H9 (cell line): ENCODE data around the gene THTPA. TPM values are rescaled to one million over a fixed set of nuclear protein-coding genes. Genes with fewer than 3 reads are reported as not detected.

Experiments
- DNase-seq: peaks from one replicate; pipeline ENCODE4 v3.0.0-alpha.2; 2017
- H2AFZ ChIP-seq: one replicate; pipeline ENCODE4 v1.6.1; 2013; ENCODE audit warnings: mild to moderate bottlenecking, low read length, control low read depth, moderate library complexity
- H2AK5ac ChIP-seq: 2 replicates; pipeline ENCODE4 v1.6.1; 2013; ENCODE audit warnings: low read length, control low read depth, mixed read lengths; ENCODE audit not compliant: insufficient read length
- H2BK120ac ChIP-seq: one replicate; pipeline ENCODE4 v1.6.1; 2013; ENCODE audit warnings: low read depth, mild to moderate bottlenecking, low read length, control low read depth, inconsistent platforms; ENCODE audit not compliant: poor library complexity, severe bottlenecking
- H2BK12ac ChIP-seq: 2 replicates; pipeline ENCODE4 v1.6.1; 2013; ENCODE audit warnings: low read length, control low read depth, mixed read lengths, low read depth; ENCODE audit not compliant: insufficient read length
- H2BK15ac ChIP-seq: 2 replicates; pipeline ENCODE4 v1.6.1; 2013; ENCODE audit warnings: low read depth, low read length, control low read depth
- H2BK20ac ChIP-seq: one replicate; pipeline ENCODE4 v1.6.1; 2013; ENCODE audit warnings: low read depth, mild to moderate bottlenecking, low read length, control low read depth, inconsistent platforms; ENCODE audit not compliant: poor library complexity, severe bottlenecking
- H2BK5ac ChIP-seq: 2 replicates; pipeline ENCODE4 v1.6.1; 2013; ENCODE audit warnings: low read length, control low read depth, mixed read lengths; ENCODE audit not compliant: insufficient read length
- H3K14ac ChIP-seq: 2 replicates; pipeline ENCODE4 v1.6.1; 2013; ENCODE audit warnings: low read length, control low read depth; ENCODE audit not compliant: insufficient read depth
- H3K18ac ChIP-seq: 2 replicates; pipeline ENCODE4 v1.6.1; 2013; ENCODE audit warnings: low read depth, mild to moderate bottlenecking, mixed read lengths, low read length, control low read depth; ENCODE audit not compliant: insufficient read length
- H3K23ac ChIP-seq: 2 replicates; pipeline ENCODE4 v1.6.1; 2013; ENCODE audit warnings: low read length, control low read depth, mixed read lengths, low read depth; ENCODE audit not compliant: insufficient read length
- H3K23me2 ChIP-seq: 2 replicates; pipeline ENCODE4 v1.6.1; 2013; ENCODE audit warnings: low read depth, mild to moderate bottlenecking, mixed read lengths, low read length, control low read depth; ENCODE audit not compliant: insufficient read length, poor library complexity, severe bottlenecking
- H3K27ac ChIP-seq: 2 replicates; pipeline ENCODE4 v1.5.1; 2013; ENCODE audit warnings: low read length, control low read depth, mixed read lengths, low read depth; ENCODE audit not compliant: insufficient read length
- H3K27me3 ChIP-seq: 2 replicates; pipeline ENCODE4 v1.6.1; 2013; ENCODE audit warnings: low read length, control low read depth, inconsistent platforms; ENCODE audit not compliant: insufficient read depth
- H3K4ac ChIP-seq: 2 replicates; pipeline ENCODE4 v1.6.1; 2013; ENCODE audit warnings: low read depth, mild to moderate bottlenecking, control low read depth, inconsistent platforms, low read length, moderate library complexity
- H3K4me1 ChIP-seq: 2 replicates; pipeline ENCODE4 v1.6.1; 2013; ENCODE audit warnings: low read length, control low read depth, inconsistent platforms; ENCODE audit not compliant: insufficient read depth
- H3K4me2 ChIP-seq: 2 replicates; pipeline ENCODE4 v1.6.1; 2013; ENCODE audit warnings: low read length, control low read depth, mixed read lengths; ENCODE audit not compliant: insufficient read length, insufficient read depth
- H3K56ac ChIP-seq: 2 replicates; pipeline ENCODE4 v1.6.1; 2013; ENCODE audit warnings: low read depth, mild to moderate bottlenecking, mixed read lengths, low read length, control low read depth; ENCODE audit not compliant: insufficient read length
- H3K79me1 ChIP-seq: 2 replicates; pipeline ENCODE4 v1.6.1; 2013; ENCODE audit warnings: low read depth, mild to moderate bottlenecking, moderate library complexity, low read length, control low read depth, inconsistent platforms; ENCODE audit not compliant: insufficient read depth, poor library complexity, severe bottlenecking
- H3K79me2 ChIP-seq: 2 replicates; pipeline ENCODE4 v1.6.1; 2013; ENCODE audit warnings: low read length, control low read depth, inconsistent platforms; ENCODE audit not compliant: insufficient read depth
- H3K9ac ChIP-seq: 2 replicates; pipeline ENCODE4 v1.6.1; 2013; ENCODE audit warnings: low read length, control low read depth, mixed read lengths; ENCODE audit not compliant: insufficient read length; ENCODE audit errors: extremely low read depth
- H3K9me3 ChIP-seq: one replicate; pipeline ENCODE4 v1.6.1; 2013; ENCODE audit warnings: low read depth, low read length, inconsistent platforms; ENCODE audit not compliant: control insufficient read depth
- H3T11ph ChIP-seq: one replicate; pipeline ENCODE4 v1.6.1; 2013; ENCODE audit warnings: mild to moderate bottlenecking, low read length, control low read depth, inconsistent platforms
- H4K20me1 ChIP-seq: one replicate; pipeline ENCODE4 v1.6.1; 2013; ENCODE audit not compliant: control insufficient read depth, insufficient read length, insufficient read depth
- H4K5ac ChIP-seq: 2 replicates; pipeline ENCODE4 v1.6.1; 2013; ENCODE audit warnings: low read depth, mild to moderate bottlenecking, mixed read lengths, low read length, control low read depth; ENCODE audit not compliant: insufficient read length
- H4K8ac ChIP-seq: replicated peaks from 2 replicates; pipeline ENCODE4 v1.6.1; 2013; ENCODE audit warnings: low read length, control low read depth, mixed read lengths, low read depth; ENCODE audit not compliant: insufficient read length
- H4K91ac ChIP-seq: 2 replicates; pipeline ENCODE4 v1.6.1; 2013; ENCODE audit warnings: low read depth, mild to moderate bottlenecking, moderate library complexity, mixed read lengths, low read length, control low read depth; ENCODE audit not compliant: insufficient read length
- H3K27ac Mint-ChIP-seq, 3 experiments: 2 replicates in 2 of 3; 3 replicates in 1 of 3; pipeline ENCODE4 v1.8.0; 2020 to 2021; ENCODE audit warnings: mixed read lengths in 3 of 3, mild to moderate bottlenecking in 1 of 3, moderate library complexity in 1 of 3
- H3K27me3 Mint-ChIP-seq: 2 replicates; pipeline ENCODE4 v1.8.0; 2021; ENCODE audit warnings: low read depth, mild to moderate bottlenecking, moderate library complexity, mixed read lengths
- H3K36me3 Mint-ChIP-seq, 3 experiments: 2 replicates in 2 of 3; 3 replicates in 1 of 3; pipeline ENCODE4 v1.8.0; 2020 to 2021; ENCODE audit warnings: low read depth in 3 of 3, mixed read lengths in 3 of 3; ENCODE audit not compliant: insufficient read depth in 1 of 3
- H3K4me1 Mint-ChIP-seq, 2 experiments: 2 replicates each; pipeline ENCODE4 v1.8.0; 2020; ENCODE audit warnings: mixed read lengths in 2 of 2
- H3K4me3 Mint-ChIP-seq, 2 experiments: 2 replicates in 1 of 2; 3 replicates in 1 of 2; pipeline ENCODE4 v1.8.0; 2020 to 2021; ENCODE audit warnings: mild to moderate bottlenecking in 2 of 2, mixed read lengths in 2 of 2, moderate library complexity in 1 of 2
- H3K9me3 Mint-ChIP-seq, 2 experiments: 2 replicates in 1 of 2; 3 replicates in 1 of 2; pipeline ENCODE4 v1.8.0; 2020; ENCODE audit warnings: mild to moderate bottlenecking in 2 of 2, mixed read lengths in 2 of 2, moderate library complexity in 1 of 2
- WGBS: extraction: QIAGEN DNeasy Blood & Tissue Kit; methylation state at CpG from one replicate; pipeline ENCODE4 v1.1.7; 2013; ENCODE audit warnings: missing lambda C conversion rate, low lambda C conversion rate, mixed read lengths; ENCODE audit not compliant: insufficient read length; ENCODE audit errors: extremely low coverage; 5-methylcytosine and 5-hydroxymethylcytosine counted together
- total RNA-seq: library from RNA; stranded (reverse); gene quantifications from 2 replicates; pipeline ENCODE4 v1.2.1, GENCODE V29; 2021
- TF ChIP-seq, protein P1 (sequence below): fragments of 200-600 bp; sonication (generic); conservative IDR thresholded peaks from 3 replicates; pipeline ENCODE4 v1.8.0; 2021; ENCODE audit warnings: antibody characterized with exemption, mild to moderate bottlenecking

THTPA gene
- total RNA-seq, 1 experiment from 2014 or later: 15.6 TPM

DNA sequence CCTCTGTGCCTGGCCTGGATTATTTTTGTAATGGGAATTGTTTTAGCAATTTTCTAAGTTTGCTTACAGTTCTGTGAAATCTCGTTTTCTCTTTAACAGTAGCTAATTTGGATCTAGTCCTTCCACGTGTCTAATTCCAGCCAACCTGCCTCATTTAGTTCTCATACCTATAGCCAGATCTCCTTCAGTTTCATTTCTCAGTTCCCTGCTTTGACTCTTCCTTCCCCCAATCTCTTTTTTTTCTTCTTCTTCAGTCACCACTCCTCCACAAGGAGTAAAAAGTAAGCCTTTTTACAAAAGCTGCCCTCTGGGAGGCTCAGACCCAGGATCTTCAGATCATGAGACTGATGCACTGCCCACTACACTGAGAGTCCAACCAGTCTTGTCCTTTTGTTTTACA is 1.4 kb downstream of the THTPA start:
- H4K20me1 ChIP-seq: no peaks in the 10 kb centered on the region
- no peak overlapping the region for H4K91ac ChIP-seq
- no peak overlapping the region for H2BK20ac ChIP-seq
- H3K56ac ChIP-seq: no peak overlapping the region
- H4K5ac ChIP-seq: no peak overlapping the region
- H3K79me1 ChIP-seq: no peaks in the 10 kb centered on the region
- H3K9me3 Mint-ChIP-seq: no peaks in the 10 kb centered on the region
- H3K36me3 Mint-ChIP-seq: peaks cover 15 to 47% (median 40%) of the 10 kb centered on the region in 3 experiments
- no peak overlapping the region for H2BK120ac ChIP-seq
- no peak overlapping the region for H2BK12ac ChIP-seq
- H2AK5ac ChIP-seq: no peak overlapping the region
- DNase-seq: no peak
- H3K14ac ChIP-seq: no peak overlapping the region
- H3K23me2 ChIP-seq: peaks cover 19% of the 10 kb centered on the region
- H3K4ac ChIP-seq: no peak overlapping the region
- TF ChIP-seq, protein P1, sequence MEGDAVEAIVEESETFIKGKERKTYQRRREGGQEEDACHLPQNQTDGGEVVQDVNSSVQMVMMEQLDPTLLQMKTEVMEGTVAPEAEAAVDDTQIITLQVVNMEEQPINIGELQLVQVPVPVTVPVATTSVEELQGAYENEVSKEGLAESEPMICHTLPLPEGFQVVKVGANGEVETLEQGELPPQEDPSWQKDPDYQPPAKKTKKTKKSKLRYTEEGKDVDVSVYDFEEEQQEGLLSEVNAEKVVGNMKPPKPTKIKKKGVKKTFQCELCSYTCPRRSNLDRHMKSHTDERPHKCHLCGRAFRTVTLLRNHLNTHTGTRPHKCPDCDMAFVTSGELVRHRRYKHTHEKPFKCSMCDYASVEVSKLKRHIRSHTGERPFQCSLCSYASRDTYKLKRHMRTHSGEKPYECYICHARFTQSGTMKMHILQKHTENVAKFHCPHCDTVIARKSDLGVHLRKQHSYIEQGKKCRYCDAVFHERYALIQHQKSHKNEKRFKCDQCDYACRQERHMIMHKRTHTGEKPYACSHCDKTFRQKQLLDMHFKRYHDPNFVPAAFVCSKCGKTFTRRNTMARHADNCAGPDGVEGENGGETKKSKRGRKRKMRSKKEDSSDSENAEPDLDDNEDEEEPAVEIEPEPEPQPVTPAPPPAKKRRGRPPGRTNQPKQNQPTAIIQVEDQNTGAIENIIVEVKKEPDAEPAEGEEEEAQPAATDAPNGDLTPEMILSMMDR: no peak
- no peak overlapping the region for H3K18ac ChIP-seq
- no peak overlapping the region for H3K27ac ChIP-seq
- H3K4me2 ChIP-seq: no peak overlapping the region
- no peak overlapping the region for H3K23ac ChIP-seq
- peak overlapping the region; percentile 0 to 74 for H3K4me3 Mint-ChIP-seq
- H3K27ac Mint-ChIP-seq: peak overlapping the region; percentile 5 to 66 (median 62); a peak in 5 of 7 replicates
- no peaks in the 10 kb centered on the region for H3K9me3 ChIP-seq
- H2AFZ ChIP-seq: no peak overlapping the region
- no peaks in the 10 kb centered on the region for H3K27me3 ChIP-seq
- WGBS: no CpG with 5 or more reads among the region's 2 CpGs
- H3K4me1 Mint-ChIP-seq: peaks cover 21 to 40% of the 10 kb centered on the region in 2 experiments
- no peak overlapping the region for H3T11ph ChIP-seq
- no peak overlapping the region for H4K8ac ChIP-seq
- H2BK5ac ChIP-seq: no peak overlapping the region
- no peak overlapping the region for H2BK15ac ChIP-seq
- H3K9ac ChIP-seq: no peak overlapping the region
- H3K79me2 ChIP-seq: no peaks in the 10 kb centered on the region; the same call in 1 of the 2 replicates
- peaks cover 4% of the 10 kb centered on the region; the same call in 1 of the 2 replicates for H3K4me1 ChIP-seq
- H3K27me3 Mint-ChIP-seq: no peaks in the 10 kb centered on the region
